DMS79 treated with DMSO at 0.1 percent for 48 hours (cell line): ENCODE results near the gene SIPA1L3.
A peak's percentile ranks its signal among the peaks of the same experiment; 100 is the strongest.

Experiments used
- DNase-seq: peaks from one replicate; lab custom pipeline; 2025; lab: John Stamatoyannopoulos, UW

Gene SIPA1L3

DNA sequence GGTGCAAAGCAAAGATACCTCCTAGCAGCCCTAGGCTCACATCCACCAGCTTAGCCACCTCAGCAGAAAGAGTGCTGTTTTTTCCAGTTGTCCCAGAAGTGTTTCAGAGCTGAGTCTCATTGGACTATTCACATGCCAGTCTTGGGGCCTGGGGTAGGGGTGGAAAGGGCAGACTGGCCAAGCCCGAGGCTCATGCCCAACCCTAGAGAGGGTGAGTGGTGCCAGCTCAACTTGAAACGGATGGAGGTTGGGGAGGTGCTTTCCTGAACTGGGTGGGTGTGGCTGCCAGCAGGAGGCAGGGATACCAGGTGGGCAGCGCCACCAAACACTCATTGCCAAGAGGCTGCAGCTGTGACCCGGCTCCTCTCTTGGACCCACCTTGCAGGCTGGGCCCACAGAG is 200.1 kb downstream of the SIPA1L3 start:
- DNase-seq, result no peak

DNA sequence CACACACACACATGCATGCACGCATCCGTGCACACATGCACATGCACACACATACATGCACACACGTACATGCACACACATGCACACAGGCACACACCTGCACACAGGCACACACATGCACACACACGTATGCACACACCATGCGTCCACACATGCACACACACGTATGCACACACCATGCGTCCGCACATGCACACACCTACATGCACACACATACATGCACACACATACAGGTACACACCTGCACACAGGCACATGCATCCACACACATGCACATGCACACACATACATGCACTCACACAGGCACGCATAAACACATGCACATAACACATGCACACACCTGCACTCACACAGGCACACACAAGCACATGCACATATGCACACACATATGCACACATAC is 204.9 kb downstream of the SIPA1L3 start:
- no peak for DNase-seq

- DNase-seq, result no peak
Observed at GRCh38 chr19:38114651-38115050, 207.6 kb downstream of the SIPA1L3 start.

DNA sequence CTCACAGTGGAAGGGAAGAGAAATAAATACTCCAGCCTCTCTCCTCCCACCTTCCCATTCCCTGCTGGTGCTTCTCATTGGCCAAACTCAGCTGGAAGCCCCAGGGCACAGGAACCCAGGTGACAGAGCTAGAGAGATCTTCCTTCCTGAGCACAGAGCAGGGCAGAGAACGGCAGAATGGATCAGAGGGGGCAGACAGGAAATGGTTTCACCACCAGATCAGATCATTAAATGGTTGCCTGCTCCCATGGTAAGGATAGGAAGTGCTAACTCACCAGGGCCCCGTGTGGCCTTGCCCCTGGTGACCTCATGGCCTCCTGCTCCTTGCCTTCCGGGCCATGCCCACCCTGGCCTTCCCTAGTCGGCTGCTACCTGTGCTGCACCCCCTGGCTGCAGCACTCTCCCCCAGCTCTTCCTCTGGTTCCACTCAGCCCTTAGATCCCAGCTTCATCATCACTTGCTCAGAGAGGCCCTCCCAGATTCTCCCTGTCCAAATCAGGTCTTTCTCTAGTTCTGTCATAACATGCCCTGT is 208.3 kb downstream of the SIPA1L3 start:
- no peak for DNase-seq

DNA sequence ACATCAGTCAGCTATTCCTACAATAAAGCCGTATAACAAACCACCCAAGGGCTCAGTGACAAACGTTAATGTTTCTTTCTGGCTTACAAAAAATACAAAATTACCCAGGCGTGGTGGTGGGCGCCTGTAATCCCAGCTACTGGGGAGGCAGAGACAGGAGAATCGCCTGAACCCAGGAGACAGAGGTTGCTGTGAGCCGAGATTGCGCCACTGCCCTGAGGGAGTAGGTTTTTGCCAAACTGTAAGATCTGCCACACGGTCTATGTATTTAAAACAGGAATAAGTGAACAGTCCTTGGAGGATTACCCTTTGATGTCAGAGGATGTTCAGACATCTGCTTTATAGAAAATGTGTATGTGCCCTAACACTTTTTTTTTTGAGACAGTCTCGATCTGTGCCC is 211.2 kb downstream of the SIPA1L3 start:
- DNase-seq, result no peak

DNA sequence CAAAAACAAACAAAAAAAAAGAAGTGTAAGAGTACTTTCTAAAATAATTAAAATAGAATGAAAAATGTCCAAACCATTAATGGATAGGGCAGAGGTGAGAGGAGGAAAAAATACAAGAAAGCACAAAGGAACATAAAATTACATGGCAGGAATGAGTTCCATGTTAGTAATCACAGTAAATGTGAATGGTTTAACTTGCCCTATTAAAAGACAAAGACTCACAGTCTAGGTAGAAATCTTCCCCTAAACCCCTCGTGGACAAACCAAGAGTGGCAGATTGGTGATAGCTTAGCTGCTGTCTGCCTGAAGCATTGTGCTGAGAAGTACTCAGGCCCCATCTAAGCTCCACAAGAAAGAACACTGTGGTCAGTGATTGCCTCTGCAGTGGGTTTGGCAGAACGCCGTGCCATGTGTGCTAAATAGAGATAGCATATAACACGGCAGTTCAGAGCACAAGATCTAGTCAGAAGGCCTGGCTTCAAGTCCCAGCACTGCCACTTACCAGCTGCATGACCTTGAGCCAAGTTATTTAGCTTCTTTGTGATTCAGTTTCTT is 213.5 kb downstream of the SIPA1L3 start:
- DNase-seq, result no peak

GRCh38 chr19:38122402-38123093 is 215.5 kb downstream of the SIPA1L3 start:
- no peak for DNase-seq

- no peak for DNase-seq
Observed at GRCh38 chr19:38125238-38125637, 218.2 kb downstream of the SIPA1L3 start.

GRCh38 chr19:38130399-38130798 is 223.4 kb downstream of the SIPA1L3 start:
- DNase-seq, result no peak

DNA sequence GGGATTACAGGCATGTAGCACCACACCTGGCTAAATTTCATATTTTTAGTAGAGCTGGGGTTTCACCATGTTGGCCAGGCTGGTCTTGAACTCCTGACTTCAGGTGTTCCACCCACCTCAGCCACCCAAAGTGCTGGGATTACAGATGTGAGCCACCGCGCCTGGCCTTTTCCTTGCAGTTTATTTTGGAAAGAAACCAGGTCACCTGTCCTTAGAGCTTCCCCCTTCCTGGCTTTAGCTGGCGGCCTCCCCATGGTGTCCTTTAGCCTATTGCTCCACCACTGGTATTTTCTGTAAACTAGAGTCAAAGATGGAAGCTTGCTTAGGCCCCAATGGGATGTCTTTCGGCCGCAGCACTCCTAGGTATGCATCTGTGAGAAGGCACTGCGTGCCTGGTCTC is 225.8 kb downstream of the SIPA1L3 start:
- DNase-seq, result no peak

- DNase-seq, result no peak
Observed at GRCh38 chr19:38133319-38133718, 226.3 kb downstream of the SIPA1L3 start.

DNA sequence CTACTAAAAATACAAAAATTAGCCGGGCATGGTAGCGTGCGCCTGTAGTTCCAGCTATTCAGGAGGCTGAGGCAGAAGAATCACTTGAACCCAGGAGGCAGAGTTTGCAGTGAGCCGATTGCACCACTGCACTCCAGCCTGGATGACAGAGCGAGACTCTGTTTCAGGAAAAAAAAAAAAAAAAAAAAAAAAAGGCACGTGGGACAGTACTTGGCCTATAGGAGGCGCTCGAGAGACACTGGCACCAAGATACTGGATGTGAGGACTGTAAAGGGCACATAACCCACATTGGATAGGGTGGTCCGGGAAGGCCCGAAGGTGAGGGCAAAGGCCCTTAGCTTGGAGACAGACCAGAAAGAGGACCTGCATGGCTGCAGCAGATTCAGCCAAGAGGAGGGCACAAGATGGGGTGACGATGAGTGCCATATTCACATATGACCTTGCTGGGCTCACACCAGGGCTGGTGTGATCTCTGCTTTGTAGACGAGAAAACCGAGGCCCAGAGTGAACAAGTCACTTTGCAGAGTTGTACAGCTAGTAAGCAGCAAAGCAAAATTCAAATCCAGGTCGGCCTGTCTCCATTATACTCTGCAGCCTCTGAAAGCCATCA is 227.6 kb downstream of the SIPA1L3 start:
- no peak for DNase-seq

DNA sequence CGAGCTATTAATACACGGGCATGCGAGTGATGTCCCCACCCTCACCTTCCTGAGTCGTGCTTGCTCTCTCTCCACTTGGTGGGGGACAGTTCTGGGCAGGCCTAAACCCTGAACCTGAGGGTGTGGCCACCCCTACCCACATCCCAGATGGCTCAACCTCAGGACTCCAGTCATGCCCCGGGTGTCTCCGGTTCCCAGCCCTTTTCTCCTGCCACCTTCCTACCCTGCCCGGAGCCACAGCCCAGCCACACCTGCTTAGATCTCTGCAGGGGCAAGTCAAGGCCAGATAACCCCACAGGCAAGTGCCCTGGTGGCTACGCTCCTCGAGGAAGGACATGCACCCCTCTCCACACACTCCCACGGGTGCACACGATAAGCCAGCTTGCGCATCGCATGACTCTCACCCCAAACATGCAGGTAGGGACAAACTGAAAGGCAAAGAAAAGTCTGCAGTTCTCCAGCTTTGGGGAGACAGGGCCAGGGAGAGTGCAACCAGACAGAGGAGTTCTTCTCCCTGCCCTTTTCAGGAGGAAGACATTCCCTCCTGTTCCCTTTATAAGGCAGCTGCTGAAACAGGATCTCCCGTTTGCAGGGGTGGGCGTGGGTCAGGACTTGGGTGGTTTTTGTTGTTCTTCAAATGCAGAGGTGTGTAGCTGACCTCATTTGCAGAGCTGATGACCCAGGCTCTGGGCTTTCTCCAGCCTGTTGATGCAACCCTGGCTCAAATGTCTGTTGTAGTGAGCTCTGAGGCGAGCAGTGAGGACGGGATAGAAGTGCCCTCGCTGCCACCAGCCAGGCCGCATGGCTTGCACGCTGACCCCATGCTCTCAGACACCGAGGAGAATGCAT is 228.4 kb downstream of the SIPA1L3 start:
- DNase-seq, result no peak

DNA sequence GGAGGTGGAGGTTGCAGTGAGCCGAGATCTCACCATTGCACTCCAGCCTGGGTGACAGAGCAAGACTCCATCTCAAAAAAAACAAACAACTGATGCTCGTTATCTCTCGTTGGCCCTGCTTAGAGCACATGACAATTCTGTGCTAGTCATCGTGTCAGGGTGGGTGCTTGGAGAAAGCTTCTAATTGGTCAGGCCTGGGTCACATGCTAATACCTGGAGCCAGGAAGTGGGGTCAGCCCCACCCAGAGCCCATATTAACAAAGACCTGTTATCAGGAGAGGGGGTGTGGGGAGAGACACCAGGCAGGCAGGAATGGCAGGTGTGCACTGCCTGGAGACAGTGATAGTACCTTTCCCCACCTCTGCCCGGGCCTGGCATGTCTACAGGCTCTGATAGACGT is 232.1 kb downstream of the SIPA1L3 start:
- DNase-seq, result no peak

GRCh38 chr19:38141108-38141507 is 234.1 kb downstream of the SIPA1L3 start:
- no peak for DNase-seq

- peak; percentile 34 for DNase-seq
Observed at GRCh38 chr19:38142176-38143035, 235.4 kb downstream of the SIPA1L3 start.

- DNase-seq, result no peak
Observed at GRCh38 chr19:38143847-38144246, 236.8 kb downstream of the SIPA1L3 start.

DNA sequence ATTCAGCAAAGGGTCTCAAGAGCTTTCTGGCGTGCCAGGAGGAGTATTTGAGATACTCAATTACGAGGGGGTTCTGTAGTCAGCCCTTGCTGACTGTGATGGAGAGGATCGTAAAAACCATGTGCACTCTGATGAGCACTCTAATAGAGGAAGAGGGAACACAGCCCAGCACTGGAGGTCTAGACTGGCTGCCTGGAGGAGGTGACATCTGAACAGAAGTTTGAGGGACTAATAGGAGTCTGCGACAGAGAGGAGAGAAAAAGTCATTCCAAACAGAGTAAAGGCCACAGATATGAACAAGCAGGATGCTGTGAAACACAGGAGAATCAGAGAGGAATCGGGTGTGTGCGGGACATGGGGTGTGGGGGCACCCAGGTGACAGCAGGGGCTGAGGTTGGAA is 237.7 kb downstream of the SIPA1L3 start:
- DNase-seq, result peak; percentile 3

GRCh38 chr19:38145623-38146022 is 238.6 kb downstream of the SIPA1L3 start:
- DNase-seq, result no peak

DNA sequence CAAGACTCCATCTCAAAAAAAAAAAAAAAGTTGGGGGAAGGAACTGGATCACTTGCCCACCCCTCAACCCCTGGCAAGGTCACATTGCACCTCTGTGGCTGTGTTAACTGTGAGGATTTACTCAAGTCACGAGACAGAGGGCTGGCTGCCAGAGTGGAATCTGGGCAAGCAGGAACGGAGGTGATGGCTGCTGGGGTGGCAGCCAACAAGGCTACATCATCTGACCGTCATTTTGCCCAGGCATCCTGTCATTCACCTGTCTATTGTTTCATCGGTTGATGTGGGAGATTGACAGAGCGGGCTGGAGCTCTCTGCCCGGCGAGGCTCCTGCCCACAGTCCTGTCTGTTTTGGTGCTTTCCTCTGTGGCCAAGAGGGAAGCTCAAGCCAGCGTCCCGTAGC is 241.3 kb downstream of the SIPA1L3 start:
- no peak for DNase-seq

GRCh38 chr19:38149661-38150061 is 242.7 kb downstream of the SIPA1L3 start:
- no peak for DNase-seq

DNA sequence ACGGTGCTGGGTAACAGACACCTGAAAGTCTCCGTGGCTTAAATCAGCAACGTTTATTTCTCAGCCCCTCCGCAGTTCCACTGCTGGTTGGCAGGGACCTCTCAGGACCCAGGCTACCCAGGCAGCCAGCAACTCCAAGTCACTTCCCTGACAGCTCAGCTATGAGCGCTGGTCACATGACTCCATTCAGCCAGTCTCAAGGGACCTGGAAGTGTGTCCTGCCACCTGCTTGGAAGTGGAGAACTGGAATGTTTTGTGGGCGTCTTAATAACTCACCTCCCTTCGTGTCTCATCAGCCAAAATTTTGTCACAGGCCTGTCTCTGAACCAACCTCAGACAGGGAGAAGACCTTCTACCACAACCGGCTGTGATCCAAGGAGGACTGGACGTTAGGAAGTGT is 244.2 kb downstream of the SIPA1L3 start:
- DNase-seq, result no peak
